B cell (primary cell): ENCODE measurements around the gene UAP1L1.

Experiments used
- CTCF ChIP-seq: fragments of 200-600 bp; IDR thresholded peaks from one replicate; pipeline ENCODE4 v1.8.0; 2022; ENCODE audit warnings: antibody characterized with exemption, mild to moderate bottlenecking
- EZH2 ChIP-seq: IDR thresholded peaks from 2 replicates; pipeline ENCODE4 v1.6.1; 2012; ENCODE audit warnings: borderline replicate concordance, low read depth, mild to moderate bottlenecking, moderate library complexity, low read length; ENCODE audit not compliant: insufficient read depth, poor library complexity, severe bottlenecking

DNA sequence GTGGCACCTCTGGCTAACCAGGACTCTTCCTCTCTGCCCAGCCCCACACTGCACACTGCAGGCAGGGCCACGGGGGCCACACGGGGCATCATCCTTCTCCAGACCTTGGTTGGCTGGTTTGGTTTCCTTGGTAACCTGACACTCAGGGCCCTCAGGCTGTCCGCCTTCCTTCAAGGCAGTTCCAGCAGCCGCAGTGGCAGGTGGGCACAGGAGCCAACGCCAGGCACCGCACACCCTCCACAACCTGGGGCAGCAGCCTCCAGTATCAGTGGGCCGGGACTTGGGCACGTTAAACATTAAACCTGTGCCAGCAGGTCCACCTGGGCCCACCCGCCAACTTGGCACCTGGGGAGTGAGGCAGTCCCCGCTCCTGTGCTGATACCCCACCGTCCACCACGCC is 33.3 kb upstream of the UAP1L1 start:
- TF ChIP-seq CTCF, result no peak
- TF ChIP-seq EZH2, result no peak
